ENCODE data around the gene SHISA6.

SHISA6 gene

GRCh38 chr17:11459861-11460331 is 218.9 kb downstream of the SHISA6 start:
- no peak for DNase-seq

- DNase-seq = no peak
These were observed 221.1 kb downstream of the SHISA6 start for GRCh38 chr17:11461993-11462548.

DNA sequence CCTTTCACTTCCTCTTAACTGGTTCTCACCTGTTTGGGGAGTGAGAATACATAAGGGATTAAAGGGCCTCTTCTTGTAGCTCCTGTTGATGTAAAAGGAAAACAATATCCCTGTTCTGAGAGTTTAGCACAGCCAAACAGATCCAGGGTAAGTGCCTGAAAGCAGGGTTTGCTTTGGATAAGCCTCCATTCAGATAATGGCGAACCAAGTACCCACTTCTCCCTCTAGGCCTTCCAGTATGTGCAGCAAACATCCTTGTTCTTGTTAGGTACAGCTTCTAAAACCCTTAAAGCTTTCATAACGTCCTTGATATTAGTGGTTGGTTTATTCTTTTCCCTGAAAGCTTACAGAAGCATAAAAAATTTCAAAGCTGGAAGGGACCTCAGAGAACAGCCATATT is 226.6 kb downstream of the SHISA6 start:
- no peak for DNase-seq

DNA sequence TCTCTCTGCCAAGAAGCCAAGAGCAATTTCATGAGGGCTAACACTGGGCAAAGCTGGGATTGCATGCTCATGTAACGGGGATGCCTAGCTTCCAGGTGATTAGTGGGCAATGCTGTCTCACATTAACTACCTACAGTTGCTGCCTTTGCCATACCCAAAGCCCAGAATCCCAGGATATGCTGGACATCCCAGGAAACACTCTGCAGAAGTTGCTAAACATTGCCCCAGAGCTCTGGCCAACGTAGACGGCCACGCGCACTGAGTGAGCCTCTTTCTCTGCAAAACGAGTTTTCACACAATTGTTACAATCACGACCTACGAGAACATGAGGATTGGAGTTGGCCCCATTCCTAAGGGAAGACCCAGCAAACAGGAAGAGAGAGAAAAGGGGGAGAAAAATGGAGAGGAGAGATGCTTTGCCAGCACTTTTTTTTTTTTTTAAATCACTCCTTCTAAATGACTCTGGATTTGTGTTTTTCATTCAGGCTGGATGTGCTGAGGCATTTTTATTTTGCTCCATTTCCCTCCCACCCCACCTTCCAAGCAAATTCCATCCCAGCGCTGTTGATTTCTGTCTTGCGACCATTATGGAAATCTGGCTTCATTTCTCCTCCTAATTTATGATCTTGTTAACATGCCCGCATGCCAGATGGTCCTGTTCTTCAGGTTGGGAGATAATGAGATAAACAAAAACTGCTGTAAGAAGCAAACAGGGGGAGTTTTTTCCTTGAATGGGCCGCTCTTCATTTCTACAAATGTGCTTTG is 244.5 kb downstream of the SHISA6 start:
- no peak for DNase-seq

- no peak for DNase-seq
These were observed 245.3 kb downstream of the SHISA6 start for GRCh38 chr17:11486101-11486867.

DNA sequence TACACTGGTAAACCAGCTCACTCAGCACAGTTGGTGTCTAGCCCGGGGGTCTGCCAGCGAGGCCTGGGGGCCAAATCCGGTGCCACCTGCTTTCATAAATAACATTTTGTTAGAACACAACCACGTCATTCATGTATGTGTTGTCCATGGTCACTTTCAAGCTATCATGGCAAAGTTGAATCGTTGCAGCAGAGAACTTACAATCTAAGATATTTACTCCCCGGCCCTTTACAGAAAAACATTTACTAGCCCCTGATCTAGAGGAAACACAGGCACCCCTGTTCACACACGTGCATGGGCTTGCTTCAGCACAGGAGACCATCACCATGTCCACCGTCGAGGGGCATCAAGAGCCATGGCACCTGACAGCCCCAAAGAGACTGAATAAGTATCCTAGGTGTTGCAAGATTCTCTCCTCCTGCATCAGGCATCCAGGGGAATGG is 245.9 kb downstream of the SHISA6 start:
- DNase-seq = no peak

DNA sequence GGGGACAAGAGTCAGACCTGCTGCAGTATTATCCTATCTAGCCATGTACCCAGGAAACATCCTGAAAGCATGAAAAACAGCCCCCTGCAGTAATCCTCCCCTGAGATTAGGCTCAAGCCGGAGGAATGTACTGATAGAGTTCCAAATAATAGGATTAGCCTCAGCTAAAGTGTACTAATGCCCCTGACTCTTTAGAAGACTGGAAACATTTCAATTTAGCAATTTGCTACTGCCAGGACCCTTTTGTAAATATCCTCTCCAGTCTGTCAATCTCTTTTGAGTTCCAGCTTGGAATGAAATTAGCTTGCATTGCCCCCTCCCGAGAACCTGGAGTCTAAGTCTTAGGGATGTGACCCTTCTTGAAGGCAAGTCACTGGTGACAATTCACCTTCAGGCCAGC is 246.5 kb downstream of the SHISA6 start:
- DNase-seq = no peak

DNA sequence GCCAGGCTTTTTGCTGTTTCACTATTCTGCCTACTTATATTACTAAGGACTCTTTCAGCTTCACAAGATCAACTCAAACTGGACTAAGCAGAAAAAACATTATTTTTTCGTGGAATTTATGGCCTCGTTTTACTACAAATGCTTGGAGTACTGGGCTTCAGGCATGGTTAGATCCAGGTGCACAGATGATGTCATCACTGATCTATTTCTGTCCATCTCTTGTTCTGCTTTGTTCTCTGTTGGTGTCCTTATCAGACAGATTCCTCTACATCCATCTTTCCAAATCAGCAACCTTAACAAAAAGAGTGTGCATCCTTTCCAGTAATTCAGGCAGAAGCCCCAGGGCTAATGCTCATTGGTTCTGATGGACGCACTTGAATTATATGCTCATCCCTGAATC is 247.4 kb downstream of the SHISA6 start:
- no peak for DNase-seq

GRCh38 chr17:11490171-11490755 is 249.2 kb downstream of the SHISA6 start:
- no peak for DNase-seq

DNA sequence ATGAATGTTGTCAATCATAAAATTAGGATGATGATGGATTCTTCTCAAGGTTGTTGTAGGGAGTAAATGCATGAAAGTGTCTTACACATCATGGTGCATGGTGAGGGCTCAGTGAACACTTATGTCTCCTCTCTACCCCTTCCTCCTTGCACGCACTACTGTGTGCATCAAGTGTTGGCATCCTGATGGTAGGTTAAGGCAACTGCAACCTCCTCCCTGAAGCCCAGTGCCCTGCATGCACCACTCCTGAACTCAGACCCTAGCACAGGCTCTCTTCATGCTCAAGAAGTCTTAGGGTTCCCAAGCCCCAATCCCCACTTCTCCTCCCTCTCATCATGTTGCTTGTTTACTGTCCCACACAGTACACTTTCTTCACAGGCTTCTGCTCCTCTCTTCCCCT is 251.5 kb downstream of the SHISA6 start:
- DNase-seq = no peak

- no peak for DNase-seq
These were observed 252.9 kb downstream of the SHISA6 start for GRCh38 chr17:11493936-11494335.

DNA sequence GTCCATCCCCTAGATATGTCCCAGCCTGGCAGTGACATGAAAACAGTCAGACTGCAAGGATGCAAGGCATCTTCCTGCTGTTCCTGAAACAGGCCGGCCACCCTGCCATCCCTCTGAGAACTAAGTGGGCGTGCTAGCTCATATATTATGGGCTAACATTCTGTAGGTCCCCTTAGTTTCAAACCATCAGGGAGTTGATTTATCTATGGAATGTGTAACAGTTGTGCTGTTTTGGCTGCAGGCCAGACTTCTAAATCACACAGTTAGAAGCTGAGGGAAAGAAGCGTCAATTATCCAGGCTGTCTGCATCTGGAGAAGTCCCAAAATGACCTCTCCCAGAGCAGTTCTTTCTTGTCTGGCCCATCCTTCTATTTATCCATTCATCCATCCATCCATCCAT is 254.6 kb downstream of the SHISA6 start:
- DNase-seq = no peak

DNA sequence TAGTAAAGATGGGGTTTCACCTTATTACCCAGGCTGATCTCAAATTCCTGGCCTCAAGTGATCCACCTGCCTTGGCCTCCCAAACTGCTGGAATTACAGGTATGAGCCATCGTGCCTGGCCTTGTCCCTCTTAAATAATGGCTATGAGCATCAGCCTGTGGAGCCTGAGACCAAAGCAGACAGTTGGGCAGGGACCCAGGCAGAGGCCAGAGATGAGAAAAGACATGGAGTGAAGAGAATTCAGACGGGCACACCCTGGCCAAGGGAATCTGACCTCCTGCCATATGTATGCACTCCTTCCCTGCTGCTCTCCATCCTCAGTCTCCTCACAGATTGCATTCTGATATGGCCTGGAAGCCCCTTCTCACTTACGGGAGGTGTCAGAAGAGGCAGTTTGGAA is 258.9 kb downstream of the SHISA6 start:
- no peak for DNase-seq

GRCh38 chr17:11503308-11504035 is 262.5 kb downstream of the SHISA6 start:
- DNase-seq = no peak

DNA sequence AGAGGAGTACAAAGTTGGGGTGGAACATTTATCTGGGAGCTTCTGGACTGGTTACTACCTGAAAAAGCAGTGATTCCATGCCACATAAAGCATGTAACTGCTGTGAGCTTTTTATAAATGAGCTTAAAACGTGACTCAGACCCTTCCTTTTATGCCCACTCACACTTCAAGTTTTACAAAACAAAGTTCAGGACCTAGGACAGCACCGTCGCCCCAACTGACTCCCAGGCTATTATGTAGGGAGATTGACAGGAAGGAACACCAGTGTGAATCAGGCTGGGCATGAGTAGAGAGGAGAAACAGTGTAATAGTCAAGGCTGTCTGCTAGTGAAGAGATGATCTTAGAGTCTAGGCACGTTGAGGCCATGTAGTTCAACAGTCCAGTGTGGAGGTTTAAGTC is 265.6 kb downstream of the SHISA6 start:
- no peak for DNase-seq

DNA sequence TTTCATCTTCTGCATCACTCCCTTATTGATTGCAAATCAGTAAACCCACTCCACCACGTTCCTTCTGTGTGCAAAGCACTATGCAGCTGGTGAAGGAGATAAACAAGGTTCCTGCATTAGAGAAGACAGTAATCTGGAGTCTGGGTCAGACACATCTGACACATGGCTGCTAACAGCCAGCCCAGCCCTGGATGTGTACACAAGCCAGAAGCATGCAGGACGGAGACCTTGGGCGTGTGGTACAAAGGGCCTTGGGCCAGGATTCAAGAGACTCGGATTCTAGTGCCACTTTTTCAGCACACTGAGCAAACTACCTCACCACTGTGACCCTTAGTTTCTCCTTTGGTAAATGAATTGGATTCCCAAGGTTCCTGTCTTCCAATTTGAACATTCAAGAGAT is 270.7 kb downstream of the SHISA6 start:
- no peak for DNase-seq

DNA sequence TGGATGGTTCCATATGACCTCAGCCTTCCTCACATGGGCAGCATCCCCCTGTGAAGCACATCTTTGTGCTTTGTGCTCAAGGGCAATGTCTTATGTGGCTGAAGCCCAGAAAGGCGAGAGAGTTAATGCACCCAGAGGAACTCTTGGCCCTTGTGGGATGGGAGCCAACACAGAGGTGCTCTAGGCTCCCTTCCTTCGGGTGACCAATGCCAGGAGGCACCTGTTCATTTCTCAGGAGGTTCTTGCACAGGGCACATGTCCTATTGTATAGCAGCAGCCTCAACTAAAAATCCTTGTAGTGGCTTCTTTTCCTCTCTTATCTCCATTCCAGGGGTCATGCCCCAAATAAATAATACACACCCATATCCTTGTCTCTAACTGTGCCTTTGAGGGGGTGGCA is 273.6 kb downstream of the SHISA6 start:
- DNase-seq = no peak

- no peak for DNase-seq
These were observed 274.1 kb downstream of the SHISA6 start for GRCh38 chr17:11514981-11515680.

- no peak for DNase-seq
These were observed 274.9 kb downstream of the SHISA6 start for GRCh38 chr17:11515901-11516300.

DNA sequence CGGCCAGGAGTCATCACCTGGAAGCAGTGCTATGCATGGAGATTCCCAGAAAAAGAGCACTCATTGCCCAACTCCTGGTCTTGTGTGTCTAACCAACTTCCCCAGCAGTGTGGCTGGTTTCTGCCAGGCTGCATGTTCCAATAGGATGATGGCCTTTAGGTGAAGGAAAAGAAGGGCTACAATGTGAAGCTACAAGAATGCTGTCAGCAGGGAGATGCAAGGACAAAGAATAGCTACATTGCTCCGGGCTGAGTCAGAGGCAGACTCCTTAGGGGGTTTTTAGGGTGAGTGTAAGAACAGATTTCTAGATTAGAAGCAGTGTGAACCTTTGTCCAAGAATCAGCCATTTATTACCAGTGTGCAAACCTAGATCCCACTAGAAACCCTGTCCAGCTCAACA is 294.2 kb downstream of the SHISA6 start:
- no peak for DNase-seq

DNA sequence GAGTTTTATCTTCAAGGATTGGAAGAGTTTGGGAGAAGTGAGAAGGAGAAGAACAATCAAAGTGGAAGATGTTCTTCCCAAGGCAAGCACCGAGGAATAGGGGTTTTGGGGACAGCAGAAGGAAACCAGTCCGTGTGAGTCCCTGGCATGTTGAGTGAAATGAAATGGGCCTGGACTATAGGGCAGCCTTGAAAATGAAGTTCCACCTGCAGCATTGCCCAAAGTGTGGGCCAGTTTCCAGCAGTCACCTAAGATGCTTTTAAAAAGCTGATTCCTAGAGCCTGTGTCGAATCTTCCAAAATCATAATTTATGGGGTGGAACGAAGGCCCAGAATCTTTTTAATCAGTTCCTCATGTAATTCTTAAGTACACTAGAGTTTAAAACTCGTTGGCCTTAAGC is 297.4 kb downstream of the SHISA6 start:
- DNase-seq = no peak

DNA sequence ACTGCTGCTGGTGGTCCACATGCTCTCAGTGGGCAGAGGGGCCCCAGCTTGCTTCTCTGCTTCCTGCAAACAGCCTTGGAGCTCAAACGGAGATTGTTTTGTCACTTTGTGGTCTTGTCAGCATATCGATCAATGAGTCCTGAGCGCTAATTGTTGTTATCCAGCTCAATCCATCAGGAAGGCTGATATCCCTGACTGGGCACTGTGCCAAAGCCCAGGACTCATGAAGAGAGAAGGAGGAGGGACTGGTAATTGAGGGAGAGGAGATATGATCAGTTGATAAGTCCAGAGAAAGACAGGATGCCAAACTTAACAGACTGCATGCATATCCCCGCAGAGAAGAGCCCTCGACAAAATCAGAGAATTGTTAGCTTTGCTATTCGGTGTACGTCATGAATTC is 298.6 kb downstream of the SHISA6 start:
- DNase-seq = no peak

All from C1 segment of cervical spinal cord (tissue), 14 donors.